Endodermal cell (in vitro differentiated cells): ENCODE results near the gene TTBK1. TPM values are rescaled to one million over a fixed set of nuclear protein-coding genes. Genes with fewer than 3 reads are reported as not detected.

Source experiments
- DNase-seq: peaks from one replicate; pipeline ENCODE4 v3.0.0-alpha.2; 2017
- H3K27ac ChIP-seq: 2 replicates; pipeline ENCODE4 v1.5.1; 2013; ENCODE audit warnings: mild to moderate bottlenecking, low read depth, low read length, moderate library complexity
- H3K27me3 ChIP-seq: 2 replicates; pipeline ENCODE4 v1.6.1; 2013; ENCODE audit warnings: mild to moderate bottlenecking, low read length, moderate library complexity; ENCODE audit not compliant: insufficient read depth, control insufficient read depth, poor library complexity, severe bottlenecking
- H3K36me3 ChIP-seq: 2 replicates; pipeline ENCODE4 v1.7.0; 2013; ENCODE audit warnings: mild to moderate bottlenecking, low read length, moderate library complexity; ENCODE audit not compliant: control insufficient read depth, insufficient read depth
- H3K4me1 ChIP-seq: one replicate; pipeline ENCODE4 v1.7.0; 2013; ENCODE audit warnings: low read length; ENCODE audit not compliant: control insufficient read depth, insufficient read depth
- H3K4me3 ChIP-seq: 2 replicates; pipeline ENCODE4 v1.5.1; 2013; ENCODE audit warnings: mild to moderate bottlenecking, low read length, moderate library complexity
- H3K9ac ChIP-seq: 2 replicates; pipeline ENCODE4 v1.6.1; 2013; ENCODE audit warnings: mild to moderate bottlenecking, low read length, moderate library complexity; ENCODE audit not compliant: poor library complexity, severe bottlenecking; ENCODE audit errors: extremely low read depth
- H3K9me3 ChIP-seq: 2 replicates; pipeline ENCODE4 v1.6.1; 2013; ENCODE audit warnings: mild to moderate bottlenecking, low read length, moderate library complexity; ENCODE audit not compliant: control insufficient read depth
- H3K27ac Mint-ChIP-seq: 2 replicates; pipeline ENCODE4 v1.8.0; 2020; ENCODE audit warnings: mixed read lengths
- H3K27me3 Mint-ChIP-seq: 2 replicates; pipeline ENCODE4 v1.8.0; 2021; ENCODE audit warnings: mild to moderate bottlenecking, mixed read lengths; ENCODE audit not compliant: insufficient read depth
- H3K36me3 Mint-ChIP-seq: 2 replicates; pipeline ENCODE4 v1.8.0; 2020; ENCODE audit warnings: low read depth, mixed read lengths
- H3K4me1 Mint-ChIP-seq: 2 replicates; pipeline ENCODE4 v1.8.0; 2020; ENCODE audit warnings: mixed read lengths
- H3K4me3 Mint-ChIP-seq: 2 replicates; pipeline ENCODE4 v1.8.0; 2020; ENCODE audit warnings: mild to moderate bottlenecking, moderate library complexity, mixed read lengths
- H3K9me3 Mint-ChIP-seq: 2 replicates; pipeline ENCODE4 v1.8.0; 2020; ENCODE audit warnings: mild to moderate bottlenecking, mixed read lengths
- CTCF ChIP-seq: fragments of 200-600 bp; sonication (generic); conservative IDR thresholded peaks from 2 replicates; pipeline ENCODE4 v1.5.0; 2021; ENCODE audit warnings: antibody characterized with exemption, mild to moderate bottlenecking
- WGBS, 2 experiments: methylation state at CpG; one replicate each; pipeline versions ENCODE4 v1.1.5 to v1.1.7; 2013; ENCODE audit warnings: missing lambda C conversion rate in 2 of 2, mixed read lengths in 1 of 2; ENCODE audit not compliant: insufficient coverage in 1 of 2, insufficient read length in 1 of 2; 5-methylcytosine and 5-hydroxymethylcytosine counted together
- total RNA-seq, 2 donors: library from RNA; stranded (reverse); fragmentation: NEBNext Ultra II Directional in 1 of 2; extraction: Animal tissue kit (Norgen Biotek cat#: 25700) in 1 of 2; gene quantifications; 2 replicates in 1 of 2; 3 replicates in 1 of 2; pipeline ENCODE4 v1.2.1, GENCODE V29; 2021

The TTBK1 gene
- total RNA-seq, 2 donors from 2014 or later, result 0.62 TPM

GRCh38 chr6:43298565-43299337, 55.5 kb downstream of the TTBK1 start:
- no peak for TF ChIP-seq CTCF
- Histone ChIP-seq H3K27ac (no peak overlapping the region), H3K9ac (no peak overlapping the region), H3K4me1 (peaks cover 3% of the 10 kb centered on the region), H3K9me3 (no peaks in the 10 kb centered on the region), H3K36me3 (no peaks in the 10 kb centered on the region), H3K4me3 (no peak overlapping the region), H3K27me3 (no peaks in the 10 kb centered on the region)
- no peak overlapping the region for H3K4me3 Mint-ChIP-seq
- 84 to 86% methylated on average over 6 to 12 of the region's 12 CpGs for WGBS, 2 experiments
- no peaks in the 10 kb centered on the region for H3K9me3 Mint-ChIP-seq
- peaks cover 3% of the 10 kb centered on the region for H3K4me1 Mint-ChIP-seq
- peaks cover 8% of the 10 kb centered on the region for H3K27me3 Mint-ChIP-seq
- no peak overlapping the region for H3K27ac Mint-ChIP-seq
- no peaks in the 10 kb centered on the region for H3K36me3 Mint-ChIP-seq
- no peak for DNase-seq

- Mint-ChIP-seq H3K27ac (no peak overlapping the region), H3K27me3 (peaks cover 8% of the 10 kb centered on the region), H3K36me3 (no peaks in the 10 kb centered on the region), H3K4me1 (peaks cover 3% of the 10 kb centered on the region), H3K9me3 (no peaks in the 10 kb centered on the region), H3K4me3 (no peak overlapping the region)
- no peak overlapping the region for H3K27ac ChIP-seq
- 92 to 98% methylated on average over 8 to 18 of the region's 18 CpGs for WGBS, 2 experiments
- no peak overlapping the region for H3K9ac ChIP-seq
- H3K4me3 ChIP-seq, result no peak overlapping the region
- no peak for DNase-seq
- no peaks in the 10 kb centered on the region for H3K9me3 ChIP-seq
- no peaks in the 10 kb centered on the region for H3K27me3 ChIP-seq
- TF ChIP-seq CTCF, result no peak
- H3K36me3 ChIP-seq, result no peaks in the 10 kb centered on the region
- H3K4me1 ChIP-seq, result peaks cover 3% of the 10 kb centered on the region
These were observed 56.3 kb downstream of the TTBK1 start for GRCh38 chr6:43299338-43300293.

GRCh38 chr6:43301081-43301870, 58.0 kb downstream of the TTBK1 start:
- Histone ChIP-seq H3K4me1 (peaks cover 3% of the 10 kb centered on the region), H3K4me3 (no peak overlapping the region), H3K36me3 (no peaks in the 10 kb centered on the region), H3K9ac (no peak overlapping the region), H3K27ac (no peak overlapping the region), H3K27me3 (no peaks in the 10 kb centered on the region), H3K9me3 (no peaks in the 10 kb centered on the region)
- WGBS, 2 experiments, result 91 to 93% methylated on average over 2 to 14 of the region's 15 CpGs
- no peak overlapping the region for H3K27ac Mint-ChIP-seq
- H3K4me3 Mint-ChIP-seq, result no peak overlapping the region
- H3K9me3 Mint-ChIP-seq, result no peaks in the 10 kb centered on the region
- H3K27me3 Mint-ChIP-seq, result peaks cover 8% of the 10 kb centered on the region
- H3K36me3 Mint-ChIP-seq, result no peaks in the 10 kb centered on the region
- DNase-seq, result no peak
- H3K4me1 Mint-ChIP-seq, result peaks cover 3% of the 10 kb centered on the region
- no peak for TF ChIP-seq CTCF
